GM10248 (cell line): ENCODE measurements around the gene EPS8L3.

Source experiments
- CTCF ChIA-PET: fragments of 300-600 bp; sonication (Branson Sonifier 250); formaldehyde crosslinking; extraction: SDS; loops from one replicate; lab custom pipeline; 2021; ENCODE audit warnings: antibody characterized with exemption; lab: Yijun Ruan, JAX
- POLR2A ChIA-PET: fragments of 350-650 bp; sonication (Branson Sonifier 250); formaldehyde crosslinking; extraction: SDS; loops from one replicate; lab custom pipeline; 2020; ENCODE audit warnings: antibody characterized with exemption; lab: Yijun Ruan, JAX
- DNase-seq: peaks from one replicate; pipeline ENCODE4 v3.0.0; 2012; ENCODE audit errors: extremely low spot score
- TF ChIP-seq, protein P1 (sequence below): IDR thresholded peaks from 2 replicates; pipeline ENCODE4 v1.5.1; 2012; ENCODE audit warnings: mild to moderate bottlenecking, low read depth; ENCODE audit errors: extremely low read depth, missing control alignments, control extremely low read depth

EPS8L3 gene

DNA sequence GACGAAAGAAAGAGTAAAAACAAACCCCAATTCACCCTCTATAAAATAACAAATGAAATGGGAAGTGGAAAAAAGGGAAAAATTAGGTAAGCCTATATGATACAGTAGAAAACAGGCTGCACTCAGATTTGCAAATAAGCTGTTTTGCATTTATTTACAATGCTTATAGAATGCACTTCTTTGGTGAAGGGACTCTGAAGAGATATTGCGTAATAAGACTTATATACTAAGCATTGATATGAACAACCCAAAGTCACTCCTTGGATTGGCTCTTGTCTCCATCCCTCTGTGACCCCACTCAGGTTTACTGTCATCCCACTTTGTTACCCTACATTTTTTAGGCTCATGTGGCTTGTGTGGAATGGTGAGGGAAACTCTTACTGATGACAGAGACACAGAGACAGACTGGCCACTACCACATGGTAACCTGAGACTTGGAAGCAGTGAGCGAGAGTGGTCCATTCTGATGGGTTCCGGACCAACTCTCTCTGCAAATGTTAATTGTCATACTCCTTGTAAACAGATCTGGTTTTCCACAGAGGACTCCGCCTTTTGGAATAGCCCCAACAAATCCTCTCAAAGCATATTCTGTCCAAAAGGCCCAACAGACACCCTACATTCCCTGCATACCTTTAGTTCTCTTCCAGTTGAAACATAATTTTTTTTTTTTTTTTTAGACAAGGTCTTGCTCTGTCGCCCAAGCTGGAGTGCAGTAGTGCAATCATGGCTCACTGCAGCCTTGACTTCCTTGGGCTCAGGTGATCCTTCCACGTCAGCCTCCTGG, 40.6 kb downstream of the EPS8L3 start:
- ChIA-PET CTCF (no interaction called here), POLR2A (no interaction called here)
- TF ChIP-seq, protein P1, sequence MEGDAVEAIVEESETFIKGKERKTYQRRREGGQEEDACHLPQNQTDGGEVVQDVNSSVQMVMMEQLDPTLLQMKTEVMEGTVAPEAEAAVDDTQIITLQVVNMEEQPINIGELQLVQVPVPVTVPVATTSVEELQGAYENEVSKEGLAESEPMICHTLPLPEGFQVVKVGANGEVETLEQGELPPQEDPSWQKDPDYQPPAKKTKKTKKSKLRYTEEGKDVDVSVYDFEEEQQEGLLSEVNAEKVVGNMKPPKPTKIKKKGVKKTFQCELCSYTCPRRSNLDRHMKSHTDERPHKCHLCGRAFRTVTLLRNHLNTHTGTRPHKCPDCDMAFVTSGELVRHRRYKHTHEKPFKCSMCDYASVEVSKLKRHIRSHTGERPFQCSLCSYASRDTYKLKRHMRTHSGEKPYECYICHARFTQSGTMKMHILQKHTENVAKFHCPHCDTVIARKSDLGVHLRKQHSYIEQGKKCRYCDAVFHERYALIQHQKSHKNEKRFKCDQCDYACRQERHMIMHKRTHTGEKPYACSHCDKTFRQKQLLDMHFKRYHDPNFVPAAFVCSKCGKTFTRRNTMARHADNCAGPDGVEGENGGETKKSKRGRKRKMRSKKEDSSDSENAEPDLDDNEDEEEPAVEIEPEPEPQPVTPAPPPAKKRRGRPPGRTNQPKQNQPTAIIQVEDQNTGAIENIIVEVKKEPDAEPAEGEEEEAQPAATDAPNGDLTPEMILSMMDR, result no peak

GRCh38 chr1:109721971-109722370, 41.8 kb downstream of the EPS8L3 start:
- ChIA-PET CTCF (interaction anchor here (1.7 to 2.3 kb wide), 2 partner anchors 56 to 82 kb away, joined by 4 to 8 read pairs; no protein-coding TSS in a partner anchor), POLR2A (no interaction called here)
- TF ChIP-seq, protein P1, result no peak
- DNase-seq, result no peak

More for the DNA sequence above, 40.6 kb downstream of the EPS8L3 start:
- no peak for DNase-seq

DNA sequence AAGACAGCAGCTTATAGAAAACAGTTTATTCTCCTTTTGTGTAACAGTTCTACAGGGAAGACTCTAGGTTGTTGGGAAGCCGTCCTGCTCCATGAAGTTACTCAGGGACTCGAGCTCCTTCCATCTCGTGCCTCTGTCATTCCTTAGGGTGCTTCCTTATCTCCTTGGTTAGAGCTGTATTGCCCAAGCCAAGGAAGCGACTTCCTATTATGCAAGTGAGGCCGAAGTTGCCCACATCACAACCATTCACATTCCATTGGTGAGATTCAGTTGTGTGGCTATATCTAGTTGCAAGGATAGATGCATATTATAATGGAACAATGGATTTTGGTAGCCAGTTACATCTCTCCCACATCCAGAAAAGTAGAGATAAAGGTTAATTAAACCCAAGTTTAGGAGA, 42.7 kb downstream of the EPS8L3 start:
- ChIA-PET CTCF (interaction anchor here (0.9 to 2.3 kb wide), 4 partner anchors 13 to 81 kb away, joined by 3 to 8 read pairs (median 4); no protein-coding TSS in a partner anchor), POLR2A (no interaction called here)
- TF ChIP-seq, protein P1, result no peak

GRCh38 chr1:109719337-109719837, 44.3 kb downstream of the EPS8L3 start:
- DNase-seq, result no peak
- ChIA-PET POLR2A (no interaction called here), CTCF (interaction anchor here (0.9 to 1.3 kb wide), 3 partner anchors 56 to 79 kb away, joined by 3 to 4 read pairs (median 3); no protein-coding TSS in a partner anchor)

More for the DNA sequence above, 42.7 kb downstream of the EPS8L3 start:
- no peak for DNase-seq

GRCh38 chr1:109718495-109718894, 45.2 kb downstream of the EPS8L3 start:
- ChIA-PET POLR2A (no interaction called here), CTCF (interaction anchor here (0.9 to 2.6 kb wide), 2 partner anchors 79 to 265 kb away, joined by 3 to 11 read pairs; no protein-coding TSS in a partner anchor)
- DNase-seq, result no peak
- TF ChIP-seq, protein P1, result no peak

More at GRCh38 chr1:109719337-109719837, 44.3 kb downstream of the EPS8L3 start:
- TF ChIP-seq, protein P1, result no peak

DNA sequence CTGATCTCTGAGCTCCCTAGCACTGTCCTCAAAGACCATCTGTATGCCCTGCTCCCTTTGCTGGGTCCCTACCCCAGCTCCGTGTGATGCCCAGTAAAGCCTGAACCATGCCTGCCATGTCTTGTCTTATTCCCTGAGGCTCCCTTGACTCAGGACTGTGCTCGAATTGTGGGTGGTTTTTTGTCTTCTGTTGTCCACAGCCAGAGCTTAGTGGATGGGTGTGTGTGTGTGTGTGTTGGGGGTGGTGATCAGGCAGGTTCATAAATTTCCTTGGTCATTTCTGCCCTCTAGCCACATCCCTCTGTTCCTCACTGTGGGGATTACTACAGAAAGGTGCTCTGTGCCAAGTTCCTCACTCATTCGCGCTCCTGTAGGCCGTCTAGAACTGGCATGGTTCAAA, 46.0 kb downstream of the EPS8L3 start:
- DNase-seq, result no peak
- POLR2A ChIA-PET, result no interaction called here
- TF ChIP-seq, protein P1, result no peak
- CTCF ChIA-PET, result interaction anchor here (0.6 to 2.6 kb wide), 5 partner anchors 50 to 267 kb away, joined by 3 to 11 read pairs (median 3); partner anchors contain the start of genes AHCYL1 and GSTM2
